HG02973 (cell line): ENCODE measurements around the gene ARHGAP6.
A peak's percentile ranks its signal among the peaks of the same experiment; 100 is the strongest.
"Not testable (repeated sequence)": the region's sequence is repeated elsewhere in the genome, so short reads cannot be mapped to it uniquely, and the experiment has no call there.

Experiments used
- ATAC-seq: cut with Tn5 transposase; IDR thresholded peaks from one replicate; pipeline ENCODE4 v1.9.1; 2021; ENCODE audit warnings: moderate library complexity; ENCODE audit not compliant: unreplicated experiment

ARHGAP6 gene

GRCh38 chrX:11648705-11649519 is 16.8 kb downstream of the ARHGAP6 start:
- no peak for ATAC-seq

GRCh38 chrX:11647138-11647537 is 18.6 kb downstream of the ARHGAP6 start:
- ATAC-seq, result no peak

DNA sequence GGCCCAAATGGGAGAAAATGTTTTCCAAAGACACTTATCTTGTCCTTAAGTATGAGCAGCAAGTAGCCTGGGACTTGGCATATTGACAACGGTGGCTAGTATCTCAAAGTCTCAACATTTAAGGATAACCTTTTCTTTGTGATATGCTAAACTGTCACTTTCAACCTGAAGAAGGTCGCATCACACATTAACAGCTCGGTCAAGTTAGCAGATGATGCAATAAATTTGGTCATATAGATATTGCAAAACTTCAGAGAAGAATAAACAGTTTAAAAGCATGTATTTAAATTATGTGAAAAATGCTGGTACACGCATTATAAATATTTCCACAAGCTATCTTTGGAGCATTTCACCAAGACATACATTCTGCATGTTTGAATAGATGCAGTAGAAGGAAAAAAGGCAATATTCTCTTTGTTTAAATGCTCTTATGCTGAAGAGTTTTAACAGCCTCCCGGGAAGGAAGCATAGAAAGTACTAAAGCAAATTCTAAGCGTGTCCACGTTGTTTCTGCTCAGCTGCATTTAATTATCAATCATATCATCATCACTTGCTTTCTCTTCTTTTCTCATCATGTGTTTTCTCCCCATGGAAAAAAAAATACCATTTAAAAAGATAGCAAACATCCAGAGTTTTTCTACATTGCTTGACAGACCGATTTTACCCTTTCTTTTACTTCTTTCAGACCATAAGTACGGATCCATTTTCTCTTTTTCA is 24.2 kb downstream of the ARHGAP6 start:
- no peak for ATAC-seq

DNA sequence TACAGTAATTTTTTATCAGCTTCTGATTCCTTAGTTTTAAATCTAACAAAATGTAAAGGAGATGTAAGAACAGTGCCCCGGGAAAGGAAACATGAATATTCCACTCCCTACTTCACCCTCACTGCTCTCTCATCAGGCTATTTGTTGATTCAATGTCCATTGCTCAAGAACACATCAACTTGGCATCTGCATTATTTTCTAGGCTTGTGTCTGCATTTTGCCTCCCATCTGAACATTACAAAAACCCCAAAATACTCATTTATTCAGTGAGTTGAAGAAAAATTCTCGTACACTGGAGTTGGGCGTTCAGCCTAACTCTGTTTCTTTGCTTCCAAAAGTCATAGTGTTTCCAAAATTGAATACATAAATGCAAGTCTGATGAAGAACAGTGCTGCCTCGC is 25.6 kb downstream of the ARHGAP6 start:
- no peak for ATAC-seq

DNA sequence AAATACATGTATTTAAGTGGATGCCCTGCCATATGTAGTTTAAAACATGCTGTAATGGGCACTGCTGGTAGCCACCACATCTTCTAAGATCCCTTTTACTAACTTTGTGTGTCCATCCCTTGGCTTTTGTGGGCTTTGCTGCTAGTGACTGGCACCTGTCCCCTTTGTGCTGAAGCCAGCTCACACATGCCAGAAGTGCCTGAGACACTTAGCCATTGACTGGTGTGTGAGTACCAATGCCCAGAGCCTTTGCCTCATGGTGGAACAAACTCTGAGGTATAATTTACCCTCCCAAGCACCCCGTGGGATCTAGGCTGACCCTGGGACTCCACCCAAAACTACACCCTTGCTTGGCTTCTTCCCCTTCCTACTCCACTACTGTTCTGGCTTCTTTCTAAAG is 33.0 kb downstream of the ARHGAP6 start:
- ATAC-seq, result no peak

DNA sequence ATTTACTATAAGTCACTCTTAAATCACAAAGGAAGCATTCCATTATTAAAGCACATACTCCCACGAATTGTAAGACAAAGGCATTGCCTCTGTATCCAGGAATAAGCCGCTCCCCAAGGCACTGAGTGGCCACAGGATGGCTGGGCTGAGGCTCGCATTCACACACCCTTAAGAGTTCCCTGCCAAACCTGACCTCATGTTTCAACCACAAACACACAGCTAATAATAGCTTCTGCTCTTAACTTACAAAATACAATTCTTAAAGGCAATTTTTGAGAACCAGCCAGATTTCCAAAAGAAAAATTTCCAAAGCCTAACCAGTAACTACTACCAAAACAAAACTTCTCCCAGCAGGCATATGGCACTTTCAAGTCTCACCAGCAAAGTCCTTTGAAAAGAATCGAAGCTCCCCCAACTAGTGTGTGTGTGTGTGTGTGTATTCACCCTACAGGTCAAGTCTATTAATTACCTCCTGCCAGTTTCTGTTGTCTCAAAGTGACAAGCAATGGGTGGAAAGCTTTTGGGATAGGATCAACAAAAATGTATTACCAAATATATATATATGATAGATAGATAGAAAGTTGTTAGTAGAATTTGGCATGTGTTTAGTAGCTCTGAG is 36.0 kb downstream of the ARHGAP6 start:
- ATAC-seq, result peak; percentile 82

DNA sequence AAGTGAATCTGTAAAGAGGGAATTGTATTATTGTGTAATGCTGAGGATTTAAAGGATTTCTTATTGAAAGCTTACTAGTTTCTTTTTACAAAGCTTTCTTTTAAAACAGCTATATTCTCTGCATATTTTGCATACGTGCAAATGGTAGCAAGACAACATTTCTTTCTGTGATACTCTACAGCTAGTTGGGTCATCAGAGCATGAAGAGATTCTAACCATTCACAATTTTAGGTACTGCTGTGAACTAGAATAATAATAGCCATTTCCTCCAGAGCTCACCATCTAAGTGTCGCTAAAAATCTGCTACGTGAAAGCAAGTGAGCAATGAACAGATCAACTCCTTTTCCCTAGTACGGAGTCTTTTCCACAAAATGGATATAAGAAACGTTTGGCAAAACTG is 37.3 kb downstream of the ARHGAP6 start:
- ATAC-seq, result no peak

DNA sequence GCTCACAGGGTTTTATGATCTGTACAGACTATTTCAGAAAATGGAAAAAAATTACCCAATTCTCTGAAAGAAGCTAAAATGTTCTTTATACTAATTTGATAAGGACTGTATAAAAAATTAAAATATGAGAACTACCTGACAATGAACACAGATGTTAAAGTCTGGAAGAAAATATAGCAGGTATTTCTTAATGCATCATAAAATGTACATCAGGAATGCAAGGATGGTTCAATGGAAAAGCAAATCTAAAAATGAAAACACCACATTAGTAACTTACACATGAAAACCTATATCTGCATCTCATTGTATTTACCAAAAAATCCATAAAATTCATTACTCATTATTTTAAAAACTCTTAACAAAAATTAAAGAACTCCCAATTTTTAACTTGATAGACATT is 39.4 kb downstream of the ARHGAP6 start:
- no peak for ATAC-seq

- ATAC-seq, result no peak
Observed at GRCh38 chrX:11619441-11619840, 46.3 kb downstream of the ARHGAP6 start.

GRCh38 chrX:11614253-11614652 is 51.5 kb downstream of the ARHGAP6 start:
- not testable (repeated sequence) for ATAC-seq

GRCh38 chrX:11611965-11612364 is 53.8 kb downstream of the ARHGAP6 start:
- ATAC-seq, result peak; percentile 54

DNA sequence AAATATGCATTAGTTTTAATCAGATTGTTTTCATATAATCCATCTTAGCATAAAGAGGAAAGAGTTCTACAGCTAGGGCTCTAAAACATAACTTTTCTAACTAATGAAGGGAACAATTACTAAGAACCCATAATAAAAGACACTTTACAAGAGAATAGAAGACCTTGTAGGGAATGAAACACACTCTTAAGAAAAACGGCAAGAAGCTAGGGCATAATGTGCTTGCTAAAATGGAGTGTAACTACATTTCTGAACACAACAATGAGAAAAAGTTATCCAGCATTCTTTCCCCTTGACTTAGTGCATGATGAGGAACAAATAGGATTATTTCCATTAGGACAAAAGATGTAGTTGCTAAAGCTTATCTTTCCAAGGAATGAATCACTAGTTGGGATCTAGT is 54.6 kb downstream of the ARHGAP6 start:
- ATAC-seq, result no peak

DNA sequence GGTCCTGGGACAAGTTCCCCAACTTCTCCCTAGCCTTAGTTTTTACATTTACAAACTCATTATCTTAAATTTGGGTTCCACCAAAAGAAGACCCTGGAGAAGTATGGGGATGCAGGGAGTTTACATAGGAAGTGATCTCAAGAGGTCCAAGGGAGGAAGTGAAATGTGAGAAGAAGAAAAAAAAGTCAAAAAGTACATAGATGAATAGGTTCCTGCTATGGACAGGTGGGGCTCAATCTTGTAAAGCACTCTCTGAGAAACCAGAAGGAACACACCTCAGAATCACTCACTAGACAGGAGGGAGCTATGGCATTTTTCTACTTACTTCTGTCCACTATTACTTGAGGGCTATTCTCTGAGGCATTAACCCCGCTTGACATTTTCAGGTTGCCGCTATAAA is 56.6 kb downstream of the ARHGAP6 start:
- ATAC-seq, result no peak

GRCh38 chrX:11606408-11606807 is 59.3 kb downstream of the ARHGAP6 start:
- no peak for ATAC-seq

DNA sequence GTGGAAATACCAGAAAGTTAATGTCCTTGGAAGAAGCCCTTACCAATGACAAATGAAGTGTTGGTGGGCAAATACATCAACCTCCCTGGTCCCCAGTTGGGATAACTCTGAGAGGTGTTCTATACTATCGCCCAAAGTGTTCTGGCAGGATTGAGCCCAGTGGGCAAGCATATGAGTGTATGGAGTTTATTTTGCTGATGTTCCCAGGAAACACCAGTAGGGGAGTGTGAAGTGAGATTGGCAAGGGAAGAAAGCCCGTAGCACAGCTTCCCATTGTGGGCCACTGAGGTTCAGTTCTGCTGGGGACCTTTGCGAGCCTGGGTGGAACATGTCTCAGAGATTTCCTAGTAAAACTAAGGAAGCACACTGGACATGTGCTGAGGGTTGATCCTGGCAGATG is 65.1 kb downstream of the ARHGAP6 start:
- ATAC-seq, result no peak

- ATAC-seq, result no peak
Observed at GRCh38 chrX:11597479-11597878, 68.2 kb downstream of the ARHGAP6 start.

DNA sequence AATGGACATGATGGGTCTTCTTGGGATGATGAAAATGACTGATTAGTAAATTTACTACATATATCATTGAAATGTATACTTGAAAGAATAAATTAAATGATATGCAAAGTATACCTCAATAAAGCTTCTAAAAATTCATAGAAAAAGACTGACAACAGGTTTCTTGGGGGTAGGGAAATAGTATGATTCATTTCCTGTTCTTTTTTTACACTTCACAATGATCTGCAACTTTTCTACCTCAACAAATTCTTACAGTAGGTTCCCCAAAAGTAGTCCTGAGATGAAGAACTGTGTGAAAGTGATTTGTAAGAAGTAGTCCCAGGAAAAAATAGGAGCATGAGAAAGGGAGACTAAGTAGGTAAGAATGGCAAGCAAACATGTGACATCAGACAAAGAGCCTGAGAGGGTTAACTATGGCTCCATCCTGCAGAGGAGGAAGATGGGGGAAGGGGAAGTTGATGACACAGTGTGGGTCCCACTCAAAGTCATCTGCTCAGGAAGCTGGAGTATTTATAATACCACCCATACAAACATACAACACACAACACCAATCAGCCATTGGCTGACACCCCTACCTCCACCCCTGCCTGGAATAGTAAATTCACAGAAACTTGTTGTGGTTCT is 73.9 kb downstream of the ARHGAP6 start:
- ATAC-seq, result no peak

DNA sequence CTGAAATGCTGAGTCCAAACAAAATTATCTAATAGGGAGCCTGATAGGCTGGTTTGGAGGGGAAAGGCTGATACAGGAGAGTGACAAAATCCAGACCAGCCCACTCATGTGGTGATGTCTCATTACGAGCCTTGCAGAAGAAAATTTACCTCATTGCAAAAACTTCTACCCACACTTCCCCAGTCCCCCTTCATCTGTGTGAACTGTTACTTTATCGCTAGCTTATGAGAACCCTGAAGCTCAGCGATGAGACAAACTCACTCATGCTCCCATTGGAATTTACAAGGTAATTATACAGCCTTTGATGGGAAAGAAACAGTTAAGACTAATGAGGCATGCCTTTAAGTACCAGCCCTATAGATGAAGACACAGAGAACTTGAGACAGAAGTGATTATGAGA is 76.1 kb downstream of the ARHGAP6 start:
- ATAC-seq, result no peak

DNA sequence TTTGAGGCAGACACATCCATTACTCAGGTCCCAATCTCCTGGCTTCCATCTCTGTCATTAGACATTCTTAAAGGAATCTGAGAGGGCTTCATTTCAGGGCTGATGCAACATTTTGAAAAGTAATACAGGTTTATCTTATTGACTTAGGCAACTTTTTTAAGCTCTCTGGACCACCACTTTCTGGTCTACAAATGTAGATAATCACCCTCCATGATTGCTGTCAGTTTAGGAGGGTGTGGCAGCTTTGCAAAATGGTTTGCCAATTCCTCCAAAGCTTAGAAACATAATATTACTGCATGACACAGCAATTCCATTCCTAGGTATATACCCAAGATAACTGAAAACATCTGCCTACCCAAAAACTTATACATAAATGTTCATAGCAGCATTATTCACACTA is 77.6 kb downstream of the ARHGAP6 start:
- no peak for ATAC-seq

DNA sequence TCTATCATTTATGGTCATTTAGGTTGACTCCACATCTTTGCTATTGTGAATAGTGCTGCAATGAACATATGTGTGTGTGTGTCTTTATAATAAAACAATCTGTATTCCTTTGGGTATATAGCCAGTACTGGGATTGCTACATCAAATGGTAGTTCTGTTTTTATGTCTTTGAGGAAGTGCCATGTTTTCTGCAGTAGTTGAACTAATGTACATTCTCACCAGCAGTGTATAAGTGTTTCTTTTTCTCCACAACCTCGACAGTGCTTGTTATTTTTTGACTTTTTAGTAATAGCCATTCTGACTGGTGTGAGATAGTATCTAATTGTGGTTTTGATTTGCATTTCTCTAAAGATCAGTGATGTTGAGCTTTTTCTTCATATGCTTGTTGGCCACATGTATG is 80.5 kb downstream of the ARHGAP6 start:
- no peak for ATAC-seq

DNA sequence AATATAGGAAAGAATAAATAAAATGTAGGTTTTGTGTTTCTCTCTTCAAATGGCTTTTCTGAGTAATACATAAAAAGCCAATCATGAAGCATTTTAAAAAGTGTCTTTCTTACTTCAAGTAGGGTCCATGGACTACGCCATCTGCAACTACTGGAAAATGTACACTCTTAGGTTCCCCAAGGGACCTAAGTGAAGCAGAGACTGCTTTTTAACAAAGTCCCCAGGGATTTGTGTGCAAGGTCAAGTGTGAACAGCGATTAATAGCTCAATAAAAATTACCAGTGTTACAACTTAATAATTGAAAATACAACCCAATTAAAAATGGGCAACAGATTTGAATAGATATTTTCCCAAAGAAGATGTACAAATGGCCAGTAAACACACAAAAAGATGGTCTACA is 84.9 kb downstream of the ARHGAP6 start:
- ATAC-seq, result no peak
